Spleen (tissue), 7 donors: ENCODE results near the gene TRPC3.

Experiments used
- CTCF ChIP-seq, 11 experiments: fragments of 200-600 bp in 7 of 11; fragments of 450-650 bp in 4 of 11; sonication (generic) in 4 of 11; IDR thresholded peaks in 8 of 11; conservative IDR thresholded peaks in 3 of 11; 1 replicate in 7 of 11; 2 replicates in 4 of 11; pipeline versions ENCODE4 v1.4.0 to v1.8.0; 2016 to 2021; ENCODE audit warnings: antibody characterized with exemption in 11 of 11, inconsistent platforms in 4 of 11, mild to moderate bottlenecking in 1 of 11
- POLR2A ChIP-seq, 3 donors: fragments of 450-650 bp; IDR thresholded peaks; one replicate each; pipeline ENCODE4 v1.5.1; 2017; ENCODE audit warnings: antibody characterized with exemption in 3 of 3, mild to moderate bottlenecking in 1 of 3
- donor health status: DM: no; HTN: no; CAD: no; lungs with moderate emphysema.
- donor health status: DM: no; HTN: no; CAD: no.
- donor health status: DM: no; HTN: no; CAD: no.

GRCh38 chr4:121958777-121959176, 6.9 kb upstream of the TRPC3 start:
- TF ChIP-seq CTCF (IDR thresholded peaks at IDR 0.05 in 8 of 11, conservative IDR thresholded peaks at IDR 0.05 in 3 of 11) (no peak), POLR2A (IDR thresholded peaks at IDR 0.05) (no peak)
